GM19324 (cell line): ENCODE results near the gene USP47.

Source experiments
- ATAC-seq: cut with Tn5 transposase; IDR thresholded peaks from one replicate; pipeline ENCODE4 v1.9.1; 2021; ENCODE audit warnings: mild to moderate bottlenecking, moderate library complexity; ENCODE audit not compliant: unreplicated experiment, low FRiP score

The USP47 gene

GRCh38 chr11:11992257-11993212 lies 150.8 kb downstream of the USP47 start:
- no peak for ATAC-seq

GRCh38 chr11:11993839-11994238 lies 152.1 kb downstream of the USP47 start:
- no peak for ATAC-seq

- no peak for ATAC-seq
Observed at GRCh38 chr11:11995601-11996000, 153.8 kb downstream of the USP47 start.

GRCh38 chr11:11996321-11997048 lies 154.7 kb downstream of the USP47 start:
- no peak for ATAC-seq

- no peak for ATAC-seq
Observed at GRCh38 chr11:11997049-11997322, 155.2 kb downstream of the USP47 start.

- ATAC-seq: no peak
Observed at GRCh38 chr11:11998091-11998781, 156.5 kb downstream of the USP47 start.

GRCh38 chr11:12001186-12001585 lies 159.4 kb downstream of the USP47 start:
- ATAC-seq: no peak

GRCh38 chr11:12003336-12003735 lies 161.6 kb downstream of the USP47 start:
- no peak for ATAC-seq

GRCh38 chr11:12003815-12004214 lies 162.0 kb downstream of the USP47 start:
- no peak for ATAC-seq

- no peak for ATAC-seq
Observed at GRCh38 chr11:12005061-12005460, 163.3 kb downstream of the USP47 start.

- ATAC-seq: no peak
Observed at GRCh38 chr11:12005476-12005875, 163.7 kb downstream of the USP47 start.

GRCh38 chr11:12006552-12007229 lies 164.9 kb downstream of the USP47 start:
- ATAC-seq: no peak

GRCh38 chr11:12007230-12007593 lies 165.4 kb downstream of the USP47 start:
- ATAC-seq: no peak

GRCh38 chr11:12007769-12008737 lies 166.3 kb downstream of the USP47 start, which contains the start of gene DKK3:
TSS of gene DKK3 (minus strand) at chr11:12008626. CDS start at chr11:12008582, 44 bp downstream.
- no peak for ATAC-seq
